IMR-90 (cell line): ENCODE data around the gene ILF3.

Experiments
- FOS ChIP-seq: fragments of 150-350 bp; IDR thresholded peaks from 2 replicates; pipeline ENCODE4 v1.6.1; 2016; ENCODE audit warnings: low read depth, low read length
- POLR2A ChIP-seq: IDR thresholded peaks from 2 replicates; pipeline ENCODE4 v1.6.1; 2012; ENCODE audit warnings: mild to moderate bottlenecking, low read depth, low read length
- SMC3 ChIP-seq: fragments of 150-350 bp; IDR thresholded peaks from 2 replicates; pipeline ENCODE4 v1.6.1; 2016; ENCODE audit warnings: low read depth, mild to moderate bottlenecking, antibody characterized with exemption, low read length, moderate library complexity
- TF ChIP-seq, protein P1 (sequence below): conservative IDR thresholded peaks from 2 replicates; pipeline ENCODE4 v1.5.1; 2012; ENCODE audit warnings: mild to moderate bottlenecking, low read depth, low read length, improper control_type of control experiment

DNA sequence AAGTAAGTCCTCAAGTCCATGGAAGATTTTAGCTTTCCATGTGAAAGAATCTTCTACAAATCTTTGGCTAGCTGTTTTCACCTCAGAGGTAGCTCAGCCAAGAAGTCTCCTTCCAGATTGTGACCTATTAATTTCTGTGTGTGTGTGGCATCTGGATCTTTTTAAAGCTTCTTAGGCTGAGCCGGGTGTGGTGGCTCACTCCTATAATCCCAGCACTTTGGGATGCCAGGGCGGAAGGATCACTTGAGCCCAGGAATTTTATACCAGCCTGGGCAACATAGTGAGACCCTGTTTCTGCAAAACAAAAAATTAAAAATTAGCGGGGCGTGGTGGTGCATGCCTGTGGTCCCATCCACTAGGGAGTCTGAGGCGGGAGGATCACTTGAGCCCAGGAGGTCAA lies 42.2 kb upstream of the ILF3 start:
- TF ChIP-seq, protein P1, sequence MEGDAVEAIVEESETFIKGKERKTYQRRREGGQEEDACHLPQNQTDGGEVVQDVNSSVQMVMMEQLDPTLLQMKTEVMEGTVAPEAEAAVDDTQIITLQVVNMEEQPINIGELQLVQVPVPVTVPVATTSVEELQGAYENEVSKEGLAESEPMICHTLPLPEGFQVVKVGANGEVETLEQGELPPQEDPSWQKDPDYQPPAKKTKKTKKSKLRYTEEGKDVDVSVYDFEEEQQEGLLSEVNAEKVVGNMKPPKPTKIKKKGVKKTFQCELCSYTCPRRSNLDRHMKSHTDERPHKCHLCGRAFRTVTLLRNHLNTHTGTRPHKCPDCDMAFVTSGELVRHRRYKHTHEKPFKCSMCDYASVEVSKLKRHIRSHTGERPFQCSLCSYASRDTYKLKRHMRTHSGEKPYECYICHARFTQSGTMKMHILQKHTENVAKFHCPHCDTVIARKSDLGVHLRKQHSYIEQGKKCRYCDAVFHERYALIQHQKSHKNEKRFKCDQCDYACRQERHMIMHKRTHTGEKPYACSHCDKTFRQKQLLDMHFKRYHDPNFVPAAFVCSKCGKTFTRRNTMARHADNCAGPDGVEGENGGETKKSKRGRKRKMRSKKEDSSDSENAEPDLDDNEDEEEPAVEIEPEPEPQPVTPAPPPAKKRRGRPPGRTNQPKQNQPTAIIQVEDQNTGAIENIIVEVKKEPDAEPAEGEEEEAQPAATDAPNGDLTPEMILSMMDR, result no peak
- no peak for TF ChIP-seq SMC3
- TF ChIP-seq FOS, result no peak
- TF ChIP-seq POLR2A, result no peak
